ENCODE measurements around the gene ASTL.

Gene ASTL

DNA sequence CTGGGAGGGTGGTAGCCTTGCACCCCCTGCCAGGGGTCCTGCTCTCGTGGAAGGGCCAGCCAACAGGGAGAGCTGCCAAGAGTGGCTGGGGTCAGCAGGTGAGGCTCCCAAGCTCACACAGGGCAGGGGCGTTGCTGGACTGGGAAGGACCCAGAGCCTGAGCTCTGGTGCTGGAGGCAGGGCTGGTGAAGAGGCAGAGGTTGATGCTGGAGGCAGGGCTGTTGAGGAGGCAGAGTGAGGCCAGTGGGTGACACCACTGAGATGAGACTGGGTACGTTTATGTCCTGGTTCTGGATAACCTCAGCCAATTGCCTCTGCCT is 29.0 kb downstream of the ASTL start:
- Histone ChIP-seq H3K4me3 (ENCODE audit: low read depth in 1 of 2, low read length in 2 of 2) (no peak overlapping the region), H3K4me2 (ENCODE audit: insufficient read depth, low read length) (no peak overlapping the region), H3K79me2 (ENCODE audit: insufficient read depth, low read length) (no peaks in the 10 kb centered on the region), H3K9ac (ENCODE audit: low read depth, low read length) (no peak overlapping the region), H3K9me3 (ENCODE audit: insufficient read depth, low read length, severe bottlenecking) (peaks cover 4% of the 10 kb centered on the region), H3K27ac (ENCODE audit: low read length) (no peak overlapping the region), H3K4me1 (ENCODE audit: insufficient read depth, low read length) (no peaks in the 10 kb centered on the region), H3K27me3 (ENCODE audit: insufficient read depth, low read length, poor library complexity) (no peaks in the 10 kb centered on the region), H4K20me1 (ENCODE audit: insufficient read depth, low read length) (no peaks in the 10 kb centered on the region), H3K36me3 (ENCODE audit: insufficient read depth, low read length) (no peaks in the 10 kb centered on the region), H2AFZ (ENCODE audit: low read depth, low read length) (no peak overlapping the region)
- no peak for TF ChIP-seq EZH2 (IDR thresholded peaks at IDR 0.05; ENCODE audit: borderline replicate concordance, low read depth, low read length, severe bottlenecking)
- TF ChIP-seq, protein P1, sequence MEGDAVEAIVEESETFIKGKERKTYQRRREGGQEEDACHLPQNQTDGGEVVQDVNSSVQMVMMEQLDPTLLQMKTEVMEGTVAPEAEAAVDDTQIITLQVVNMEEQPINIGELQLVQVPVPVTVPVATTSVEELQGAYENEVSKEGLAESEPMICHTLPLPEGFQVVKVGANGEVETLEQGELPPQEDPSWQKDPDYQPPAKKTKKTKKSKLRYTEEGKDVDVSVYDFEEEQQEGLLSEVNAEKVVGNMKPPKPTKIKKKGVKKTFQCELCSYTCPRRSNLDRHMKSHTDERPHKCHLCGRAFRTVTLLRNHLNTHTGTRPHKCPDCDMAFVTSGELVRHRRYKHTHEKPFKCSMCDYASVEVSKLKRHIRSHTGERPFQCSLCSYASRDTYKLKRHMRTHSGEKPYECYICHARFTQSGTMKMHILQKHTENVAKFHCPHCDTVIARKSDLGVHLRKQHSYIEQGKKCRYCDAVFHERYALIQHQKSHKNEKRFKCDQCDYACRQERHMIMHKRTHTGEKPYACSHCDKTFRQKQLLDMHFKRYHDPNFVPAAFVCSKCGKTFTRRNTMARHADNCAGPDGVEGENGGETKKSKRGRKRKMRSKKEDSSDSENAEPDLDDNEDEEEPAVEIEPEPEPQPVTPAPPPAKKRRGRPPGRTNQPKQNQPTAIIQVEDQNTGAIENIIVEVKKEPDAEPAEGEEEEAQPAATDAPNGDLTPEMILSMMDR (IDR thresholded peaks at IDR 0.05; ENCODE audit: borderline replicate concordance, extremely low read depth, low read length, poor library complexity, severe bottlenecking) = no peak
- ATAC-seq (ENCODE audit: insufficient read depth, low read depth) (no peak), DNase-seq (no peak)

DNA sequence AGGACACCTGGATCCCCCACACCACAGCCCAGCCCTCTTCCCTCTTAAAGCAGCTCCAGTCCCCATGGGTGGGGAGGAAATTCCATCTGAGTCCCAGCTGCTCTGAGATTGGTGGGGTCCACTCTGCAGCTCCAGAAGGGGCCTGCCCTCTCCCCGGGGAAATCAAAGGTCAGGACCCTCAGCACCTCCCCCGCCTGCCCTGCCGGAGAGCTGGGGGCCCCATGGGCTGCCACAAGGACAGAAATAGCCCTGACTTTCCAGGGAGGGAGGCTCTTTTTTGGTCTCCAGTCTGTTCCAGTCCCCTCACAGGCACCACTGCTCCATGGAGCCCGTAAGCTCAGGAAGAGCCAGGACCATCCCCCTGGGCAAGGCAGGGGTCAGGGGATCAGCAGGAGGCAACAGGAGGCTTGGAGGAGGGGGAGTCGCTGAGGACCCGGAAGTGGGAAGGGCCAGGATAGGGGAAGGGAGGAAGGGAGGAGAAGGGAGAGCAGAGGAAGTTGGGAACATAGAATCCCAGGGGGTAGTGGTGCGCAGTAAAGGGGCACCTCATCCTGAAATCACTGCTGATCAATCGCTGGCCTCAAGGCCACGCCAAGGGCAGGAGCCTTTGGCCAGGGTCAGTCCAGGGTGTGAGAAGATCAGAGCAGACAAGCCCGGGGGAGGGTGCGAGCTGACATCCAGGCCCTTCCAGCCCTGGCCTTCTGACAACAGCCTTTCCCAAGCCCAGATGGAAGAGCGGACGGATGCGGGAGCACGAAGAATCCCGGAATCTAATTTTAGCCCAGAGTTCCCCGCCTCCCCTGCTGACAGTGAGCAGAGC is 29.6 kb downstream of the ASTL start:
- no peak overlapping the region for H2AFZ ChIP-seq (ENCODE audit: low read depth, low read length)
- no peak overlapping the region for H3K27ac ChIP-seq (ENCODE audit: low read length)
- no peaks in the 10 kb centered on the region for H3K36me3 ChIP-seq (ENCODE audit: insufficient read depth, low read length)
- H3K27me3 ChIP-seq (ENCODE audit: insufficient read depth, low read length, poor library complexity) = no peaks in the 10 kb centered on the region
- H3K9ac ChIP-seq (ENCODE audit: low read depth, low read length) = no peak overlapping the region
- H3K79me2 ChIP-seq (ENCODE audit: insufficient read depth, low read length) = no peaks in the 10 kb centered on the region
- no peak overlapping the region for H3K4me3 ChIP-seq (ENCODE audit: low read depth in 1 of 2, low read length in 2 of 2)
- TF ChIP-seq, protein P1 (IDR thresholded peaks at IDR 0.05; ENCODE audit: borderline replicate concordance, extremely low read depth, low read length, poor library complexity, severe bottlenecking) = no peak
- TF ChIP-seq EZH2 (IDR thresholded peaks at IDR 0.05; ENCODE audit: borderline replicate concordance, low read depth, low read length, severe bottlenecking) = no peak
- peaks cover 4% of the 10 kb centered on the region for H3K9me3 ChIP-seq (ENCODE audit: insufficient read depth, low read length, severe bottlenecking)
- no peak overlapping the region for H3K4me2 ChIP-seq (ENCODE audit: insufficient read depth, low read length)
- DNase-seq (no peak), ATAC-seq (ENCODE audit: insufficient read depth, low read depth) (no peak)
- H3K4me1 ChIP-seq (ENCODE audit: insufficient read depth, low read length) = peaks cover 1% of the 10 kb centered on the region; the same call in 1 of the 2 replicates
- H4K20me1 ChIP-seq (ENCODE audit: insufficient read depth, low read length) = no peaks in the 10 kb centered on the region

DNA sequence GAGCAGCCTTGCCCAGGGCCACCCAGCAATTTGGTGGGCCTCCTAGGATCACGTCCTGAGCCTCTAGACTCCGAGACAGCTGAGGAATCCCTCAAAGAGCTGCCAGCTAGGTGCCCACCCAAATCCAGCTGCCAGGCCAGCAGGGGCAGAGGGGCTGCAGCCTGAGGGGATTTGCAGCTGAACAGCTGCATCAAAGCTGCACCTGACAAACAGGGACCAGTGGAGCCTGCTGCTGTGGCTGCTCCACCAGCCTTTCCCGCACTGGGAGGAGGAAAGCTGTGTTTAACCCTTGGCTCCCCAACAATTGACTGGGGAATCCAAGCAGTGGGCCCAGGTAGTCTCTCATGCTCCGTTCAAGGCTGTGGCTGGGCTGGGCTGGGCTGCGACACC is 30.2 kb downstream of the ASTL start:
- Histone ChIP-seq H3K4me2 (ENCODE audit: insufficient read depth, low read length) (no peak overlapping the region), H3K4me3 (ENCODE audit: low read depth in 1 of 2, low read length in 2 of 2) (no peak overlapping the region), H3K4me1 (ENCODE audit: insufficient read depth, low read length) (peaks cover 5% of the 10 kb centered on the region), H2AFZ (ENCODE audit: low read depth, low read length) (no peak overlapping the region), H3K27me3 (ENCODE audit: insufficient read depth, low read length, poor library complexity) (no peaks in the 10 kb centered on the region), H3K9me3 (ENCODE audit: insufficient read depth, low read length, severe bottlenecking) (peaks cover 4% of the 10 kb centered on the region), H3K9ac (ENCODE audit: low read depth, low read length) (no peak overlapping the region), H3K36me3 (ENCODE audit: insufficient read depth, low read length) (no peaks in the 10 kb centered on the region), H4K20me1 (ENCODE audit: insufficient read depth, low read length) (no peaks in the 10 kb centered on the region), H3K27ac (ENCODE audit: low read length) (no peak overlapping the region), H3K79me2 (ENCODE audit: insufficient read depth, low read length) (no peaks in the 10 kb centered on the region)
- DNase-seq (no peak), ATAC-seq (ENCODE audit: insufficient read depth, low read depth) (peak; percentile 23; the same call in 1 of the 3 replicates)
- no peak for TF ChIP-seq EZH2 (IDR thresholded peaks at IDR 0.05; ENCODE audit: borderline replicate concordance, low read depth, low read length, severe bottlenecking)
- TF ChIP-seq, protein P1 (IDR thresholded peaks at IDR 0.05; ENCODE audit: borderline replicate concordance, extremely low read depth, low read length, poor library complexity, severe bottlenecking) = no peak

Measured in DND-41 (cell line).